Measurements from ENCODE around the gene KLHL29.

GRCh38 chr2:23685181-23685580 lies 300.2 kb downstream of the KLHL29 start:
- TF ChIP-seq POLR2A (IDR thresholded peaks at IDR 0.05; ENCODE audit: extremely low read depth, insufficient read length) (no peak), CTCF (IDR thresholded peaks at IDR 0.05; ENCODE audit: low read depth, low read length) (no peak)

All from NB4 (cell line).